Activated CD8-positive, alpha-beta memory T cell treated with anti-CD3 and anti-CD28 coated beads, Interleukin-2, amount 50 U/mL, for 1 hour (primary cell): ENCODE measurements around the gene MTREX.

Source experiments
- DNase-seq: peaks from one replicate; pipeline ENCODE4 v3.0.0-alpha.2; 2020; ENCODE audit errors: extremely low read depth

MTREX gene

GRCh38 chr5:55324815-55325418 is 17.1 kb downstream of the MTREX start:
- no peak for DNase-seq

GRCh38 chr5:55325621-55326020 is 17.8 kb downstream of the MTREX start:
- DNase-seq = no peak

- DNase-seq = no peak
These were observed 19.5 kb downstream of the MTREX start for GRCh38 chr5:55327281-55327680.

GRCh38 chr5:55331321-55331720 is 23.5 kb downstream of the MTREX start:
- DNase-seq = no peak

- no peak for DNase-seq
These were observed 25.2 kb downstream of the MTREX start for GRCh38 chr5:55333017-55333416.

- DNase-seq = no peak
These were observed 26.0 kb downstream of the MTREX start for GRCh38 chr5:55333811-55334210.

GRCh38 chr5:55338092-55338613 is 30.4 kb downstream of the MTREX start:
- no peak for DNase-seq

- DNase-seq = no peak
These were observed 31.0 kb downstream of the MTREX start for GRCh38 chr5:55338810-55339243.

- no peak for DNase-seq
These were observed 35.3 kb downstream of the MTREX start for GRCh38 chr5:55343107-55343506.

- DNase-seq = no peak
These were observed 35.8 kb downstream of the MTREX start for GRCh38 chr5:55343609-55344008.

GRCh38 chr5:55344392-55344992 is 36.7 kb downstream of the MTREX start:
- DNase-seq = peak; percentile 10

- no peak for DNase-seq
These were observed 37.5 kb downstream of the MTREX start for GRCh38 chr5:55345327-55345726.

GRCh38 chr5:55347786-55348185 is 40.0 kb downstream of the MTREX start:
- DNase-seq = no peak

GRCh38 chr5:55350754-55351153 is 43.0 kb downstream of the MTREX start:
- DNase-seq = no peak

GRCh38 chr5:55356896-55357295 is 49.1 kb downstream of the MTREX start:
- DNase-seq = no peak

GRCh38 chr5:55360190-55360589 is 52.4 kb downstream of the MTREX start:
- no peak for DNase-seq

GRCh38 chr5:55363856-55364255 is 56.1 kb downstream of the MTREX start:
- DNase-seq = no peak

- no peak for DNase-seq
These were observed 56.8 kb downstream of the MTREX start for GRCh38 chr5:55364537-55365055.

GRCh38 chr5:55370291-55370925 is 62.6 kb downstream of the MTREX start:
- no peak for DNase-seq

- no peak for DNase-seq
These were observed 63.4 kb downstream of the MTREX start for GRCh38 chr5:55371145-55371544.

GRCh38 chr5:55372130-55372925 is 64.5 kb downstream of the MTREX start:
- DNase-seq = no peak

- no peak for DNase-seq
These were observed 70.0 kb downstream of the MTREX start for GRCh38 chr5:55377810-55378209.
